Transverse colon (tissue), 4 donors: ENCODE data around the gene ILF2. TPM values are rescaled to one million over a fixed set of nuclear protein-coding genes. Genes with fewer than 3 reads are reported as not detected.

Source experiments
- DNase-seq: peaks from one replicate; pipeline ENCODE4 v3.0.0-alpha.2; 2019
- H3K27ac ChIP-seq, 4 donors: fragments of 200-600 bp; sonication (generic); 2 replicates each; pipeline ENCODE4 v1.5.1; 2016 to 2018; ENCODE audit warnings: inconsistent platforms in 4 of 4
- H3K27me3 ChIP-seq: fragments of 200-600 bp; sonication (generic); 2 replicates; pipeline ENCODE4 v1.5.1; 2017; ENCODE audit warnings: inconsistent platforms
- H3K36me3 ChIP-seq, 4 donors: fragments of 200-600 bp; sonication (generic); 2 replicates each; pipeline ENCODE4 v1.5.1; 2017 to 2019; ENCODE audit warnings: inconsistent platforms in 4 of 4
- H3K4me1 ChIP-seq, 4 donors: fragments of 200-600 bp; sonication (generic); 2 replicates each; pipeline ENCODE4 v1.5.1; 2017 to 2020; ENCODE audit warnings: inconsistent platforms in 4 of 4
- H3K4me3 ChIP-seq, 4 donors: fragments of 200-600 bp; sonication (generic); 1 replicate in 1 of 4; 2 replicates in 3 of 4; pipeline versions ENCODE4 v1.5.1 to v1.6.1; 2017 to 2019; ENCODE audit warnings: inconsistent platforms in 4 of 4
- H3K9me3 ChIP-seq, 2 donors: fragments of 200-600 bp; sonication (generic); 2 replicates each; pipeline ENCODE4 v1.5.1; 2017 to 2019; ENCODE audit warnings: inconsistent platforms in 2 of 2
- EP300 ChIP-seq: sonication (generic); formaldehyde crosslinking; IDR thresholded peaks from one replicate; pipeline ENCODE4 v1.6.1; 2017; ENCODE audit warnings: antibody characterized with exemption, low read depth
- POLR2A ChIP-seq: fragments of 450-650 bp; IDR thresholded peaks from one replicate; pipeline ENCODE4 v1.6.1; 2016; ENCODE audit warnings: antibody characterized with exemption, mild to moderate bottlenecking, moderate library complexity
- POLR2AphosphoS5 ChIP-seq, 3 donors: sonication (generic); formaldehyde crosslinking; IDR thresholded peaks; one replicate each; pipeline ENCODE4 v1.6.1; 2016; ENCODE audit warnings: antibody characterized with exemption in 3 of 3
- whole genome bisulfite sequencing, 2 donors: methylation state at CpG; one replicate each; pipeline ENCODE4 v1.1.5; 2018; ENCODE audit warnings: low coverage in 1 of 2; 5-methylcytosine and 5-hydroxymethylcytosine counted together
- in situ Hi-C, 4 donors: fragments of 200-750 bp; cut with MboI; loops; one replicate each; pipeline versions ENCODE4 v1.15.0 to v1.15.1; 2017; ENCODE audit warnings: low sequenced_read_pairs in 3 of 4, low pct_ligation_motif_present in 1 of 4, low pct_unique_long_range_greater_than_20kb in 1 of 4
- intact Hi-C: fragments of 100-400 bp; cut with DNase I; formaldehyde crosslinking; loops from one replicate; pipeline ENCODE4 v1.15.1; 2023; ENCODE audit warnings: low total_unique reads
- total RNA-seq, 4 donors: library from RNA; depleted of rRNA; stranded (reverse); fragments of >200 nt; gene quantifications; one replicate each; pipeline ENCODE4 v1.1.0, GENCODE V29; 2016
- TF ChIP-seq, protein P1 (sequence below), 5 experiments: fragments of 200-600 bp in 3 of 5; fragments of 450-650 bp in 2 of 5; sonication (generic) in 3 of 5; IDR thresholded peaks; 1 replicate in 2 of 5; 2 replicates in 3 of 5; pipeline ENCODE4 v1.5.1; 2016 to 2017; ENCODE audit warnings: antibody characterized with exemption in 5 of 5, inconsistent platforms in 3 of 5, mild to moderate bottlenecking in 2 of 5, moderate library complexity in 1 of 5

The ILF2 gene
- total RNA-seq, 4 donors from 2014 or later: 16.5 to 102 (median 66.5) TPM

DNA sequence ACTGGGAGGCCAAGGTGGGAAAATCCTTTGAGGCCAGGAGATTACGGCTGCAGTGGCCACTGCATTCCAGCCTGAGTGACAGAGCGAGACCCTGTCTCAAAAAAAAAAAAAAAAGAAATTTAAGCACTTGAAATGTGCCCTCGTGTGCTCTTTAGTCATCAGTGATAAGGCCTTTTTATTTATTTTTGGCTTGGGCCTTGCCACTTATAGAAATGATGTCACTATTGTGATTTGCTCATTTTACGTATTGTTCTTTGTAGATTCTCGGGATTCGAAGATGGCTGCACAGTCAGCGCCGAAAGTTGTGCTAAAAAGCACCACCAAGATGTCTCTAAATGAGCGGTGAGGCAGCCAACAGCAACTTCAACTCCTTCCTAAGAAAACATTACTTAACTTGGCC lies 34.5 kb downstream of the ILF2 start:
- no peaks in the 10 kb centered on the region for H3K27me3 ChIP-seq
- intact Hi-C loops (no loop called here), in situ Hi-C loops (no loop called here)
- TF ChIP-seq POLR2AphosphoS5 (IDR thresholded peaks at IDR 0.05): no peak
- no peak for TF ChIP-seq EP300
- TF ChIP-seq, protein P1, sequence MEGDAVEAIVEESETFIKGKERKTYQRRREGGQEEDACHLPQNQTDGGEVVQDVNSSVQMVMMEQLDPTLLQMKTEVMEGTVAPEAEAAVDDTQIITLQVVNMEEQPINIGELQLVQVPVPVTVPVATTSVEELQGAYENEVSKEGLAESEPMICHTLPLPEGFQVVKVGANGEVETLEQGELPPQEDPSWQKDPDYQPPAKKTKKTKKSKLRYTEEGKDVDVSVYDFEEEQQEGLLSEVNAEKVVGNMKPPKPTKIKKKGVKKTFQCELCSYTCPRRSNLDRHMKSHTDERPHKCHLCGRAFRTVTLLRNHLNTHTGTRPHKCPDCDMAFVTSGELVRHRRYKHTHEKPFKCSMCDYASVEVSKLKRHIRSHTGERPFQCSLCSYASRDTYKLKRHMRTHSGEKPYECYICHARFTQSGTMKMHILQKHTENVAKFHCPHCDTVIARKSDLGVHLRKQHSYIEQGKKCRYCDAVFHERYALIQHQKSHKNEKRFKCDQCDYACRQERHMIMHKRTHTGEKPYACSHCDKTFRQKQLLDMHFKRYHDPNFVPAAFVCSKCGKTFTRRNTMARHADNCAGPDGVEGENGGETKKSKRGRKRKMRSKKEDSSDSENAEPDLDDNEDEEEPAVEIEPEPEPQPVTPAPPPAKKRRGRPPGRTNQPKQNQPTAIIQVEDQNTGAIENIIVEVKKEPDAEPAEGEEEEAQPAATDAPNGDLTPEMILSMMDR (IDR thresholded peaks at IDR 0.05): no peak
- no peak for TF ChIP-seq POLR2A
- peaks cover 20 to 54% (median 39%) of the 10 kb centered on the region in 4 donors for H3K4me1 ChIP-seq
- 85 to 91% methylated on average over 7 to 9 of the region's 9 CpGs for WGBS, 2 donors
- H3K27ac ChIP-seq: peak overlapping the region in 1 of 4 donors; percentile 98
- no peak for DNase-seq
- H3K9me3 ChIP-seq: no peaks in the 10 kb centered on the region
- H3K36me3 ChIP-seq: peaks cover 0 to 51% (median 25%) of the 10 kb centered on the region in 4 donors
- no peak overlapping the region for H3K4me3 ChIP-seq

DNA sequence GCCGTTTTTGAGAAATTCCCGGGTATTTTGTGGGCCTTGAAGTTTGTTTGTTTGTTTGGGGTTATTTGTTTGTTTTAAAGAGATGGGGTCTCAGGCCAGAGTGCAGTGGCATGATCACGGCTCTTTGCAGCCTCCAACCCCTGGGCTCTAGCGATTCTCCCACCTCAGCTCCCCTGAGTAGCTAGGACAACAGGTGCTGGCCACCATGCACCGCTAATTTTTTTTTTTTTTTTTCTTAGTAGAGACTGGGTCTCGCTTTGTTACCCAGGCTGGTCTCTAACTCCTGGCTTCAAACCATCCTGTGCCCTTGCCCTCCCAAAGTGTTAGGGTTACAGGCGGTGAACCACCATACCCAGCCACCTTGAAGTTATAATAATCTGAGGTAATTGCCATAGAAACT lies 34.9 kb downstream of the ILF2 start:
- intact Hi-C loops (no loop called here), in situ Hi-C loops (no loop called here)
- no peak for DNase-seq
- H3K9me3 ChIP-seq: no peaks in the 10 kb centered on the region
- peak overlapping the region in 1 of 4 donors; percentile 64 for H3K4me3 ChIP-seq
- peaks cover 20 to 58% (median 42%) of the 10 kb centered on the region in 4 donors for H3K4me1 ChIP-seq
- peaks cover 0 to 47% (median 23%) of the 10 kb centered on the region in 4 donors for H3K36me3 ChIP-seq
- WGBS, 2 donors: 86 to 89% methylated on average over 6 to 7 of the region's 7 CpGs
- peak overlapping the region; percentile 95 to 98 (median 96) for H3K27ac ChIP-seq
- no peak for TF ChIP-seq POLR2A
- TF ChIP-seq, protein P1 (IDR thresholded peaks at IDR 0.05): no peak
- TF ChIP-seq EP300: no peak
- no peak for TF ChIP-seq POLR2AphosphoS5 (IDR thresholded peaks at IDR 0.05)
- no peaks in the 10 kb centered on the region for H3K27me3 ChIP-seq

DNA sequence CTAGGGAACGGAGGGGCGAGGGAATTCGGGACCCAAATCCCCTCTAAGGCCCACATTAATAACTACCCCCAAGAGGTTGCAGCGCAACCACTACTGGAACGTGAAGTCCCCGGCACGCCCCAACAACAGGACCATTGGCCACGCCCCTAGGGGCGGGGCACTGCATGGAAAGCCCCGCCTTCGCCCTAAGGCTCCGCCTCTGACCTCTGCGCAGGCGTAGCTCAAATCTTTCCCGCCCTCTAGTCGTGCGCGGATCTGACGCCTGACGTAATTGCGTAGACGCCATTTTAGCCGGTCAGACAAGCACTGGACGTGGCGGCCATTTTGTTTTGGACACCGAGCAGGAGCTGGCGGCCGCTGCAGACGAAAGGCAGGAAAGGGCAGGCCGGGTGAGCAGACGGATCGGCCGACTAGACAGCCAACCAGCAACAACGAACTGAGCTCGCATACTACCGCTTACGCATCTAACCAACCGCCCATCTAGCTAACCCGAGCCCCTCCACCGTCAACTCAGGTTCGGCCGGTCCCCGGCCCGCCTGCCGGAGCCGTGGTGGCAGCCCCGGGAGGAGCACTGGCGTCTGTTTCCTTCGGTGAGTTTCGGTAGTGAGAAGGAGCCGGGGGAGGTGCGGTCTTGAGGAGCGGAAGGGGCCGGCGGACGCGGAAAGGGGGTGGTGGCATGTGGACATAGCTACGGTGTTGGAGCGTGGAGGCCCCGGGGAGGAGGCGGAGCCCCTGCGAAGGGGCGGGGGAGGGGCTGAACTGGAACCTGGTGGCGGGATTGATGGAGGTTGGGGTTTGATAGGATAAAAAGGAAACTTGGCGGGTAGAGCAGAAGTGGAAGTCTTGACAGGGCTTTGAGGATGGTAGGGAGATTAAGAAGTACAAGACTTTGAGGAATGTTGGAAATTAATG lies 36.8 kb downstream of the ILF2 start, which contains the start of gene CHTOP:
Gene CHTOP (plus strand): TSS at position 313 of the 912 bp plus-strand sequence. CDS start 2,523 bp downstream, outside the sequence.
- in situ Hi-C loops: no loop called here
- Histone ChIP-seq H3K4me3 (peak within 1 kb of the TSS; percentile 53 to 88 (median 65)), H3K36me3 (peaks cover 0 to 28% (median 14%) of the 10 kb centered on the region in 4 donors), H3K27ac (peak within 1 kb of the TSS; percentile 95 to 98 (median 96)), H3K4me1 (peaks cover 20 to 69% (median 47%) of the 10 kb centered on the region in 4 donors), H3K27me3 (no peaks in the 10 kb centered on the region), H3K9me3 (no peaks in the 10 kb centered on the region)
- WGBS, 2 donors: 3% methylated on average over 8 to 43 of the region's 65 CpGs
- peak; percentile 99 for DNase-seq
- intact Hi-C loops: no loop called here
- peak; percentile 91 for TF ChIP-seq POLR2A
- no peak for TF ChIP-seq EP300
- TF ChIP-seq POLR2AphosphoS5 (IDR thresholded peaks at IDR 0.05): peak; percentile 79 to 88 (median 83)
- TF ChIP-seq, protein P1 (IDR thresholded peaks at IDR 0.05): peak in 2 of 5 experiments; percentile 43 to 48

DNA sequence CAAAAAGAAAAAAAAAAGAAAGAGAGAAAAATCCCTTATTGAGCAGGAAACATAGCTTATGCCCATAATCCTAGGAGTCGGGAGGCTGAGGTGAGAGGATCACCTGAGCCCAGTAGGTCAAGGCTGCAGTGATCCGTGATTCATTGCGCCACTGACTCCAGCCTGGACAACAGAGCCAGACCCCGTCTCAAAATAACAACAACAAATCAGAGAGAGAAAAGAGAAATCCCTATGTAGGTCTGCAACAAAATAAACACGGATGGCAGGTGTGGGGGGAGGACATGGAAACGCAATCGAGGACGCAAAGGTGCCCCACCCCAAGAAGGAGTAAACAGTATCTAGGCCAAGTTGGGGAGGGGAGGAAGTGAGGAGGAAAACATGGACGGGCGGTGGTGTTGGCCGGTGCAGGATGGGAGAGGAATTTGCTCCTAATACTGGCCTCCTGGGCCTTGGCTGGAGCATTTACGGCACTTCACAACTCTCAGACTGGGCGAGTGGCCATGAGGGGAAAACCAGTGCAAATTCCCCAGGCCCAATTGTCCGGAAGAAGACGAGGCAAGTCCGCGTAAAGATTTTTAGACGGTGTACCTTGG lies 37.5 kb downstream of the ILF2 start:
- Histone ChIP-seq H3K36me3 (peaks cover 0 to 22% (median 10%) of the 10 kb centered on the region in 4 donors), H3K27me3 (no peaks in the 10 kb centered on the region), H3K9me3 (no peaks in the 10 kb centered on the region), H3K4me1 (peaks cover 20 to 67% (median 46%) of the 10 kb centered on the region in 4 donors), H3K4me3 (peak overlapping the region in 3 of 4 donors; percentile 53 to 66 (median 64)), H3K27ac (peak overlapping the region; percentile 95 to 98 (median 96))
- in situ Hi-C loops: no loop called here
- intact Hi-C loops: no loop called here
- WGBS, 2 donors: 27 to 36% methylated on average over 9 to 18 of the region's 18 CpGs
- TF ChIP-seq, protein P1 (IDR thresholded peaks at IDR 0.05): no peak
- DNase-seq: peak; percentile 61
